ENCODE data around the gene TMEM132A.

The TMEM132A gene

DNA sequence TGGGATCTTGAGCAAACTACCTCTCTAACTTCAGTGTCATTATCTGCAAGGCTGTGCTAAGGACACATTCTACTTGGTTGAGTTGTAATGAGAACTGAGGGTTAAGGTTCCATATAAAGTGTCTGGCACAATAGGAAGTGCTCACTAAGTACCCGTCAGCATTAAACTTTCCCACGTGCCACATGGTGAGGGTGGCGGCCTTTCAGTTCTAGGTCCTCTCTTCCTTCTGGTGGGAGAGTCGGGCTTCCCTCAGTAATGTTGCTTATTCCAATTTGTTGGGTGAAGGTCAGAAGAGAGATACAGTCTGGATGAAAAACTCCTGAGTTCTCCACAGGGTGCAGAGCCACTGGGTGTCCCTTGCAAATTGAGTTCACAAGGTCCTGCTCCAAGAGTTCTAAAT lies 42.6 kb downstream of the TMEM132A start:
- H3K36me3 ChIP-seq (ENCODE audit: insufficient read depth, low read length) = no peaks in the 10 kb centered on the region
- H3K27me3 ChIP-seq (ENCODE audit: insufficient read depth, low read length, poor library complexity) = peaks cover 12% of the 10 kb centered on the region
- H3K4me1 ChIP-seq (ENCODE audit: insufficient read depth, low read length) = no peaks in the 10 kb centered on the region
- DNase-seq = no peak
- H3K9ac ChIP-seq (ENCODE audit: low read depth, low read length) = no peak overlapping the region
- H3K4me2 ChIP-seq (ENCODE audit: insufficient read depth, low read length) = no peak overlapping the region
- no peak overlapping the region for H3K4me3 ChIP-seq (ENCODE audit: low read depth in 1 of 2, low read length in 2 of 2)
- no peak for ATAC-seq (ENCODE audit: insufficient read depth, low read depth)
- no peaks in the 10 kb centered on the region for H4K20me1 ChIP-seq (ENCODE audit: insufficient read depth, low read length)
- TF ChIP-seq, protein P1, sequence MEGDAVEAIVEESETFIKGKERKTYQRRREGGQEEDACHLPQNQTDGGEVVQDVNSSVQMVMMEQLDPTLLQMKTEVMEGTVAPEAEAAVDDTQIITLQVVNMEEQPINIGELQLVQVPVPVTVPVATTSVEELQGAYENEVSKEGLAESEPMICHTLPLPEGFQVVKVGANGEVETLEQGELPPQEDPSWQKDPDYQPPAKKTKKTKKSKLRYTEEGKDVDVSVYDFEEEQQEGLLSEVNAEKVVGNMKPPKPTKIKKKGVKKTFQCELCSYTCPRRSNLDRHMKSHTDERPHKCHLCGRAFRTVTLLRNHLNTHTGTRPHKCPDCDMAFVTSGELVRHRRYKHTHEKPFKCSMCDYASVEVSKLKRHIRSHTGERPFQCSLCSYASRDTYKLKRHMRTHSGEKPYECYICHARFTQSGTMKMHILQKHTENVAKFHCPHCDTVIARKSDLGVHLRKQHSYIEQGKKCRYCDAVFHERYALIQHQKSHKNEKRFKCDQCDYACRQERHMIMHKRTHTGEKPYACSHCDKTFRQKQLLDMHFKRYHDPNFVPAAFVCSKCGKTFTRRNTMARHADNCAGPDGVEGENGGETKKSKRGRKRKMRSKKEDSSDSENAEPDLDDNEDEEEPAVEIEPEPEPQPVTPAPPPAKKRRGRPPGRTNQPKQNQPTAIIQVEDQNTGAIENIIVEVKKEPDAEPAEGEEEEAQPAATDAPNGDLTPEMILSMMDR (IDR thresholded peaks at IDR 0.05; ENCODE audit: borderline replicate concordance, extremely low read depth, low read length, poor library complexity, severe bottlenecking) = no peak
- TF ChIP-seq EZH2 (IDR thresholded peaks at IDR 0.05; ENCODE audit: borderline replicate concordance, low read depth, low read length, severe bottlenecking) = no peak
- H3K9me3 ChIP-seq (ENCODE audit: insufficient read depth, low read length, severe bottlenecking) = no peaks in the 10 kb centered on the region
- no peak overlapping the region for H2AFZ ChIP-seq (ENCODE audit: low read depth, low read length)
- no peak overlapping the region for H3K27ac ChIP-seq (ENCODE audit: low read length)
- H3K79me2 ChIP-seq (ENCODE audit: insufficient read depth, low read length) = no peaks in the 10 kb centered on the region

DNA sequence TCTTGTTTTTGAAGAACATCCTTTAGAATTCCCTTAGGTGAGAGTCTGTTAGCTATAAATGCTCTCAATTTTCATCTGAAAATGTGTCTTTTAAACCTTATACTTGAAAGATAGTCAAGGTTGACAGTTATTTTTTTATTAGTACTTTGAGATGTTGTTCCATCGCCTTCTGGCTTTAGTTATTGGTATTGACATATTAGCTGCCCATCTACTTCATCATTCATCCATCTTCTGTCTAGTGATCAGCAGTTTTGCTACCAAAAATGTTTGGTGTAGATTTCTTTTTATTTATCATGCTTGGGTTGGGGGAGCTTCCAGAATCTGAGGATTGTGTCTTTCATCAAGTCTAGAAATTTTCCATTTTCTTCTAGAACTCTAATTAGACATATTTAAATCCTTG lies 44.0 kb downstream of the TMEM132A start:
- no peak overlapping the region for H2AFZ ChIP-seq (ENCODE audit: low read depth, low read length)
- no peaks in the 10 kb centered on the region for H3K36me3 ChIP-seq (ENCODE audit: insufficient read depth, low read length)
- H3K27me3 ChIP-seq (ENCODE audit: insufficient read depth, low read length, poor library complexity) = peaks cover 26% of the 10 kb centered on the region
- H3K4me1 ChIP-seq (ENCODE audit: insufficient read depth, low read length) = no peaks in the 10 kb centered on the region
- H3K4me2 ChIP-seq (ENCODE audit: insufficient read depth, low read length) = no peak overlapping the region
- H3K9me3 ChIP-seq (ENCODE audit: insufficient read depth, low read length, severe bottlenecking) = no peaks in the 10 kb centered on the region
- H3K9ac ChIP-seq (ENCODE audit: low read depth, low read length) = no peak overlapping the region
- no peak for DNase-seq
- H4K20me1 ChIP-seq (ENCODE audit: insufficient read depth, low read length) = no peaks in the 10 kb centered on the region
- ATAC-seq (ENCODE audit: insufficient read depth, low read depth) = no peak
- H3K27ac ChIP-seq (ENCODE audit: low read length) = no peak overlapping the region
- no peaks in the 10 kb centered on the region for H3K79me2 ChIP-seq (ENCODE audit: insufficient read depth, low read length)
- TF ChIP-seq, protein P1 (IDR thresholded peaks at IDR 0.05; ENCODE audit: borderline replicate concordance, extremely low read depth, low read length, poor library complexity, severe bottlenecking) = no peak
- TF ChIP-seq EZH2 (IDR thresholded peaks at IDR 0.05; ENCODE audit: borderline replicate concordance, low read depth, low read length, severe bottlenecking) = no peak
- H3K4me3 ChIP-seq (ENCODE audit: low read depth in 1 of 2, low read length in 2 of 2) = no peak overlapping the region

- Histone ChIP-seq H3K9me3 (ENCODE audit: insufficient read depth, low read length, severe bottlenecking) (no peaks in the 10 kb centered on the region), H3K9ac (ENCODE audit: low read depth, low read length) (no peak overlapping the region), H3K4me2 (ENCODE audit: insufficient read depth, low read length) (no peak overlapping the region), H3K27me3 (ENCODE audit: insufficient read depth, low read length, poor library complexity) (peaks cover 33% of the 10 kb centered on the region), H3K27ac (ENCODE audit: low read length) (no peak overlapping the region), H3K36me3 (ENCODE audit: insufficient read depth, low read length) (no peaks in the 10 kb centered on the region), H4K20me1 (ENCODE audit: insufficient read depth, low read length) (no peaks in the 10 kb centered on the region), H2AFZ (ENCODE audit: low read depth, low read length) (no peak overlapping the region), H3K4me3 (ENCODE audit: low read depth in 1 of 2, low read length in 2 of 2) (no peak overlapping the region), H3K79me2 (ENCODE audit: insufficient read depth, low read length) (no peaks in the 10 kb centered on the region), H3K4me1 (ENCODE audit: insufficient read depth, low read length) (no peaks in the 10 kb centered on the region)
- ATAC-seq (ENCODE audit: insufficient read depth, low read depth) = peak; percentile 78
- TF ChIP-seq, protein P1 (IDR thresholded peaks at IDR 0.05; ENCODE audit: borderline replicate concordance, extremely low read depth, low read length, poor library complexity, severe bottlenecking) = peak; percentile 84
- no peak for TF ChIP-seq EZH2 (IDR thresholded peaks at IDR 0.05; ENCODE audit: borderline replicate concordance, low read depth, low read length, severe bottlenecking)
- peak; percentile 65 for DNase-seq
These were observed 46.1 kb downstream of the TMEM132A start for GRCh38 chr11:60970369-60970774.

GRCh38 chr11:60970890-60971289 lies 46.6 kb downstream of the TMEM132A start:
- no peak for DNase-seq
- no peaks in the 10 kb centered on the region for H4K20me1 ChIP-seq (ENCODE audit: insufficient read depth, low read length)
- no peaks in the 10 kb centered on the region for H3K36me3 ChIP-seq (ENCODE audit: insufficient read depth, low read length)
- no peak overlapping the region for H3K9ac ChIP-seq (ENCODE audit: low read depth, low read length)
- H3K79me2 ChIP-seq (ENCODE audit: insufficient read depth, low read length) = no peaks in the 10 kb centered on the region
- no peak overlapping the region for H2AFZ ChIP-seq (ENCODE audit: low read depth, low read length)
- TF ChIP-seq, protein P1 (IDR thresholded peaks at IDR 0.05; ENCODE audit: borderline replicate concordance, extremely low read depth, low read length, poor library complexity, severe bottlenecking) = no peak
- no peak for TF ChIP-seq EZH2 (IDR thresholded peaks at IDR 0.05; ENCODE audit: borderline replicate concordance, low read depth, low read length, severe bottlenecking)
- H3K9me3 ChIP-seq (ENCODE audit: insufficient read depth, low read length, severe bottlenecking) = no peaks in the 10 kb centered on the region
- ATAC-seq (ENCODE audit: insufficient read depth, low read depth) = no peak
- H3K27me3 ChIP-seq (ENCODE audit: insufficient read depth, low read length, poor library complexity) = peaks cover 33% of the 10 kb centered on the region
- no peak overlapping the region for H3K4me3 ChIP-seq (ENCODE audit: low read depth in 1 of 2, low read length in 2 of 2)
- no peak overlapping the region for H3K4me2 ChIP-seq (ENCODE audit: insufficient read depth, low read length)
- H3K4me1 ChIP-seq (ENCODE audit: insufficient read depth, low read length) = no peaks in the 10 kb centered on the region
- no peak overlapping the region for H3K27ac ChIP-seq (ENCODE audit: low read length)

All from DND-41 (cell line).